Activated effector memory CD4-positive, alpha-beta T cell treated with Interleukin-2 at 50 U/mL for 16 hours (primary cell): ENCODE results near the gene PTPRD.

ENCODE experiments used
- DNase-seq: peaks from one replicate; pipeline ENCODE4 v3.0.0-alpha.2; 2020

Gene PTPRD

DNA sequence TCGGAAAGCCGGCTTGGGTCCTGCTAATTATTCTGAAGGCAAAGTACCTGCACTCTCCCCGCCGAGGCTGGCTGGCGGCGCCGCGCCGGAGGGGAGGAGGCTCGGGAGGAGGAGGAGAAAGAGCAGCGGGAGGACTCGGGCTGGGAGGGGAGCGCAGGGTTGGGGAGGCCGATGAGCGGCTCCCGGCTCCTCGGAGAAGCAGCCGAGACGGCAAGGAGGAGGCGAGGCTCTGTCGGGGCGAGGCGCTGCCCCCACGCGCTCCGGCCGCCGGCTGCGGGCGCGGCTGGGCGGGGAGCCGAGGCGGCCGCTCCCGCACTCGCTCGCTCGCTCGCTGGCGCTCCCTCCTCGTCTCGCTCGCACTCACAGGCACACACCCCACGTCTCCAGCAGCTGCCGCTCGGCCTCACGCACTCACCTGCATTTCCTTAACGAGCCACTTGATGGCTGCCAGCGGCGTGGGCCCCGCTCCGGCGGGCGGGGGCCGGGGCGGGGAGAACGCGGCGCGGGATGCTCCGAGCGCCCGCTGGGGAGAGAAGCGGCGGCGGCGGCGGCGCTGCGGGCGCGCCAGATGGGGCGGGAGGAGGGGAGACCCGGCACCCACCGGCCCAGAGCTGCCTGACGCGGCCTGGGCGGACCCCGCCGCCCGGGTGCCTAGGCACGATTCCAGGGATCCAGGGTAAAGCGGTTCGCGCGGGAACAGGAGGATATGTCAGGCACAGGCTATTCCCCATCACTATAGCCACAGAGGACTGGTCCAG, at the start of gene PTPRD:
Gene PTPRD, minus strand, starts transcription at position 362 of the 758 bp plus-strand sequence.
- no peak for DNase-seq

DNA sequence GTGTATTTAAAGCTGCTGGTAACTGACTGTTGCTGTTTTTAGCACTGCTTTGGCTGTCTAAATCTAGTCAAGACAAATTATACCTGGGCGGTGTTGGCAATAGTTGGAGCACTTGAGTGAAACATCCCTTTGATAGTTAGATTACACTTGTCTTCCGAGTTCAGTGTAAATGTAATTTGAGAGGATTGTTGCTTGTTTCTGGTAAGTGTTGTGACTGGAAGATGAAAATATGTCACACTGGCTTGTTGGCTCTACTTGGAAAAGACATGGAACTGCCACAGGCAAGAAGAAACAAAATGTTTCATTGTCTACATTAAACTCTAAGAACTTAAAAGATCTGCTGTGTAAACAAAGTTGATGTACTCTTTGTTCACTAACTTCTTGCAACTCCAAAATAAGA, 49.2 kb upstream of the PTPRD start:
- DNase-seq = no peak

- no peak for DNase-seq
Observed at GRCh38 chr9:10661376-10661775, 48.6 kb upstream of the PTPRD start.

DNA sequence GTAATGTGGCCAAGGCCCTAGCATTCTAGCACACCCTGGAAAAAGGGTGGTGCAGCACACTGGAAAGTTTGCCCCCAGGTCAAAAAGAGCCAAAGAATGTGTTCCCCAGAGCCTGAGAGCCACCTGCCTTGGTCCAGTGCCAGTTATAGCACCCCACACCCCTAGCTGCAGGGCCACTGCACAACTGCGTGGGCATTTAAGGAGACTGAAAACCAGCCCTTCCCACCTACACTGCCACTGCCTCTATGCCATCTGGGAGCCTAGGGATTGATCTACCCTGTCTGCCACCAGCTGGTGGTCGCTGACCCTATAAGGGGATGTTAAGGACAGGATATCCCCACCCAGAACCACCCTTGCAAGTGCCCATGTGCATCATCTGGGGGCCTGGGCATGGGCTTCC, 38.2 kb upstream of the PTPRD start:
- no peak for DNase-seq

DNA sequence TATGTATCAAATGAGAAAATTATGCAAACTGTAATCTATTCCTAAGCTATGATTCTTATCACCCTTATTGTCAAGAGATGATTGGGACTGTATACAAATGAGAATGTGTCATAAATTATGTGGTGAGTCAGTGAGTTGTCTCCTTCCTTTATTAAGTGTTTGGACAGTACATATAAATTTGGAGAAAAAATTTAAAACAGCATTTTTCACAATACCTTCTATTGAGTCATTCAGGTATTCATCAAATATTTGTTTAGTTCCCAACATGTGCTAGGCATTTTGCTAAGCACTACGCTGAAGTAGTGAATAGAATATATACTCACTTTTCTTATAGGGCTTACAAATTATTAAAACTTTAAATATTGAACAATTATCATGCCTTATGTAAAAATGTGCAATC, 36.3 kb upstream of the PTPRD start:
- DNase-seq = no peak

DNA sequence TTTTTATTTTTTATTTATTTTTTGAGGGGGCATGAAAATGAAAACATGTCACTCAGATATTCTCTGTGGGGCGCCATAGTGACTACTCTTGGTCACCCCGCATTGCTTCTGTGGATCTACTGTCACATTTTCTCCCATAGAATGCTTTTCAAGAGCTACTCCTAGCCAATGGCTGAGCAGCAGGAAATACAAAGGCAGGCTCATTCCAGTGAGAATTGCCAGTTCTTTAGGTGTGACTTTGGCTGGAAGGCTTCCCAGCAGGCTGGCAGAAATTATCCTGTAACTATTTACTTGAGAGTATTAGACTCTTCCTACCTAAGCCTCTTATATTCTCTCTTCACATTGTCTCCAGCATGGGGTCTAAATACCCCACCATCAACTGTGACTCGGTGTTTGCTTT, 21.0 kb upstream of the PTPRD start:
- no peak for DNase-seq

GRCh38 chr9:10614196-10614800, 1.5 kb upstream of the PTPRD start:
- no peak for DNase-seq

- DNase-seq = no peak
Observed at GRCh38 chr9:10613419-10613818, 617 bp upstream of the PTPRD start.

DNA sequence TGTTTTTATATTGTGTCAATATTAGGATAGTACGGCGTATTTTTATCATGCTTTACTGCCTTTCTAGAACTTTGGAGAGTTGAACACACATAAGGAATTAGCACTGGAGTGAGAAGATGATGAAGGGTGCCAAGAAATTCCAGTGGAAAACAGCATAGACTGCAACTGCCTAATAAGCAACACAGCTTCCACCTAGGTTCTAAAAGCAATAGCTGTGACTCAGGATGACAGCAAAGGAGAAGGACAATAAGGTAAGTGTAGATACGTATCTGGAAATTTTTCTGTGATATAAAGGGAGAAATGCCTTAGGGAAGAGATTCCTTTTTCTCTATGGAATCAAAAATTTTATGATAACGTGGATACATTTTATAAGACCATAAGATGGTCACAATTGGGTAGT, 7.4 kb downstream of the PTPRD start:
- no peak for DNase-seq

- no peak for DNase-seq
Observed at GRCh38 chr9:10604927-10605326, 7.9 kb downstream of the PTPRD start.

GRCh38 chr9:10597801-10598200, 15.0 kb downstream of the PTPRD start:
- no peak for DNase-seq

DNA sequence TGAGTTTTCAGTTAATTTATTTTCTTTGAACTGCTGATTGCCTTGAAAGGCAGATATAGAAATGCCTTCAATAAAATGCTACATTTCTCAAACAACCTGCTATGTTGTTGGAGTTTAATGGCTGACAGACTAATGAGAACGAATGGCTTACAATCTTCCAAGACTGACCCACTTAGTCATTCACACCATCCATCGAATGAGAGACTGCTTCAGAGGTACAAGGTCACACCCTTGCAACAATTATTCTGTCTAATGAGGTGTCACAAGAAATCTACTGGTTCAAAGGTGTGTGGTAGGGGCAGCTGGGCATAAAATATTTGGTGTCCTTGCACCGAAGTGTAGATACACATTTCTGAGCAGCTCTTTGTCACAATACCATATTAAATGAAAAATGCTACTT, 18.3 kb downstream of the PTPRD start:
- DNase-seq = no peak

DNA sequence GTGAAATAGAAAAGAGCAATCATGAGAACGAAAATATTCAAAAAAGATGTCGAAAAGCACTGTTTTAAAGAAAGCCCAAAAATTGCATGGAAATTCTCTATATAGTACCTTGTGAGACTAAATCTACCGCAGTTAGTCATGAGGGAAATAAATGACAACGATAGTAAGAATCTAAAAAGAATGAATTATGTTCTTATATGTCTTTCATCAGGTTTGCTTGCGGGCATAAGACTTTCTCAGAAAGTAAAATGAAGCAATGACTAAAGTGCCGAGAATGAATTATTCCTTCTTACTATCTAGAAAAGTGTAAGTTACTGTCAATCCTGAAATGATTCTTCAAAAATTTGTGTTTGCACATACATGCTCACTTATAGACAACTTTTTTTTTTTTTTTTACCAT, 26.4 kb downstream of the PTPRD start:
- no peak for DNase-seq

DNA sequence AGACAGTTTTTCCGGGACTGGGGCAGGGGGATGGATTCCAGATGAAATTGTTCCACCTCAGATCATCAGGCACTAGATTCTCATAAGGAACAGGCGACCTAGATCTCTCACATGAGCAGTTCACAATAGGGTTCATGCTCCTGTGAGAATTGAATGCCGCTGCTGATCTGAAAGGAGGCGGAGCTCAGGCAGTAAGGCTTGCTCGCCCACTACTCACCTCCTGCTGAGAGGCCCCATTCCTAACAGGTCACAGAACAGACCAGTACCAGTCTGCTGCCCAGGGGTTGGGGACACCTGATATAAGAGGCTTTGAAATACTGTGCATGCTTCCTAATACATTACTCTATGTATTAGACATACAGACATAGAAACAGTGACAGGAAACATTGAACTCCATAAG, 41.1 kb downstream of the PTPRD start:
- DNase-seq = no peak

DNA sequence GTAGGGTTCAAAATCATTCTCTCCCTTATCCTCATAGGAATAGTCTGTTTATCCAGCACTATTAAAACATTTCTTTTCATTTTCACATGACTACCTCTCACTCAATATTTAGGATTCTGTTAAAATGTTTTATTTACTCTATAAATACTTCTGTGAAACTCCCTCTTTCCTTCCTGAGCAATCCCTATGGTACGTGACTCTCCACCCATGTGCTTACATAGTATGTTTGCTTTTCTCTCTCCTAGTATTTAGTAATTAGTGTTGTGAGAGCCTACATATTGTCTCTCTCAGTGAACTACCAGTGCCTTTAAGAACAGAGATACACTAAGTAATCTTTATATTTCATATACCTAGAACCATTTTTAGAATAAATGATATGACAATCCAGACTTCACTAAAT, 46.0 kb downstream of the PTPRD start:
- DNase-seq = no peak

DNA sequence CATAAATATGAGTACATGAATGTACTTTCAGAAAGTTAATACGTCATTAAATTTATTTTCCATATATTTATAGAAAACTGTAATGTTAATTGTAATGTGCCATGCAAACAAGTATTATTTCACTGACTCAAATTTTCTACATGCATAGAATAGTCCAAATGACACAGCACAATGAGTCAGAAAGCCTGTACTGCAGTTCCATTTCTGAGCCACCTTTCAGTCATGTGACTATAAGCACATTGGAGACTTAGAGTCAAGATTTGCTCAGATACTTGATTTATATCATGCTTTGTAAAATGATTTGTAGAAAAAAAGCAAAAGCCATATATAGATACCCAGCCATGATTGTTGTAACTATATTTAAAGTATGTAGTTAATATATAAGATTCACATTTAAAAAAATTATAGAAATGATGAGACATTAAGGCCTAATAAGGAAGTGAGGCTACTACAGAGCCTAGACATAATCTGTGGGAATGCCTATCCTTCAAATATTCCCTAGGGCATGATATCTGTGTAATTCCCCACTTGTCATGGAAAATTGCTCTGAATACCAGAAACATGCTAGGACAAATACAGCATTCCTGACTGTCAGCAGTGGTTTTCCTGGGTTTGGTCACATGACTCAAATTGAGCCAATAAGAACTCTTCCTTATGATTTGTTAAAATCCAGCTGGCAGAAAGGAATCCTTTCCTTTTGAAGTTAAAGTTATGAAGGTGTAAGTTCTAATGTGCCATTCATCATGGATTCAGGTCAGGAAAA, 50.0 kb downstream of the PTPRD start:
- DNase-seq = no peak

DNA sequence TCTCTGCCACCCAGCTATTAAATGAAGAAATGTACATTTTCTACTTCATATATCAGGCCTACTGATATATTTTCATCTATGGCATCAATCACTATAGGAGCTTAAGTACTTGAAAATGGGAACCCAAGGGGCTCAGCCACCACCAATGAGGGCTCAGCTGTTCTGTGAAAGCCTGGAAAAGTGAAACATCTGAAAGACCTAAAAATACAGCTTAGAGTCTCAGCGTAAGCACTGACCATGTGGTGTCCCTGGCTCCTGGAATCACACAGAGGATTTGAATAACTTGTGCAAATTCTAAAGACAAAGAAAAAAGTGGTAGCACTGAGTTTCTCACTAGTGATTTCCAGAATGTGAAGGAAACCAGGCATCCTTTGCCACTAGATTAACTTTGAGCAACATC, 64.5 kb downstream of the PTPRD start:
- DNase-seq = no peak

DNA sequence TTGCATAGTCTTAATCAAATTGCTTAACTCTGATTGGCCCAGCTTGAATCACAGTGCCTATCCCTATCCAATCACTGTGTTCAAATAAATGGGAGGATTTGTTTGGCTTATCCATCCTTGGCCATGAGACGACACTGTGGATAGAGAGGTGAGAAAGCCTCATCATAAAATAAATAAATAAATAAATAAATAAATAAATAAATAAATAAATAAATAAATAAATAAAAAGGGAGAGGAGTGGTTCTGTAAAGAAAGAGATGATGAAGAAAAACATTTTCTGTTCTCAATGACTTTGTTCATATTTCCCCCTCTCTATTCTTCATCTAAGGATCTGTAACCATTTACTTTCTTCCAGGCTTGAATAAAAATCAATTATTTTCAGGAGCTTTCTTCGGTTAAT, 74.7 kb downstream of the PTPRD start:
- DNase-seq = no peak

GRCh38 chr9:10534850-10535249, 78.0 kb downstream of the PTPRD start:
- no peak for DNase-seq

- DNase-seq = no peak
Observed at GRCh38 chr9:10525972-10526371, 86.8 kb downstream of the PTPRD start.

GRCh38 chr9:10523164-10523563, 89.6 kb downstream of the PTPRD start:
- DNase-seq = no peak

DNA sequence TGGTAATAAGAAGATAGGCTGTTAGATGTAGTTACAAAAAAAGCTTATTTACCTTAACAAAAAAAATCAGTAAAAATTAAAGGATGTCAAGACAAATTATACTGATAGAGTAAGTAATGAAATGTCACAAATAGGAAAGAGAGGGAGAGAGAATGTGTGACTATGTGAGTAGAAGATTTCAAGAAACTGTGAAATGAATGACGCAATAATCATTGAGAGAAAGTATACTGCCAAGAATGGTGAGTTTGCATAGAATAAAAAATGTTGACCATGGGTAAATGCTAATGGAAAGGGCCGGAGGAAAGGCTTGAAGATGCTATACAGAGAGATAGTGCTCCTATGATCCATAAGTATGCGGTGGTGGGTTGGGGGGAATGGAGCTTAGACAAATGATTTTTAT, 100.7 kb downstream of the PTPRD start:
- no peak for DNase-seq

- no peak for DNase-seq
Observed at GRCh38 chr9:10488937-10489336, 123.9 kb downstream of the PTPRD start.

DNA sequence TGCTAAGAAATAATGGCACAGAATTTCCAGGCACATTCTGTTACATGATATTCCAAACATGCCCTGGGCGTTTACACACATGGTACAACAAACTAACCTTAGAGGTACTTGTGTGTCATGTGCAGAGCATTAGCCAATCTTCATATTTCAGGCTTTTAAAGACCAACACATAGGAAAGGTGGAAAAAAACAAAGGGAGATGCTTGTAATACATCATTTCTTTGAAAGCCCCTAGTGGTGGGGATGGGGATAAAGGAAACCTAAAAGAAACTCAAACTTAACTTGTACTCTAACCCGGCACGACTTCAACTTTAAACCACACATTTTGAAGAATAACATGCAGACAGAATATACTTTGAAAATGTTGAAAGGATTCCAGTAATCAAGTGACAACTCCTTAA, 133.6 kb downstream of the PTPRD start:
- DNase-seq = no peak
